BE2C (cell line): ENCODE data around the gene INPP4B.

Experiments
- DNase-seq: peaks from one replicate; pipeline ENCODE4 v3.0.0-alpha.2; 2020
- H3K27me3 ChIP-seq: fragments of 250-450 bp; sonication (Bioruptor Pico); 2 replicates; pipeline ENCODE4 v1.5.1; 2020; ENCODE audit warnings: mild to moderate bottlenecking
- H3K36me3 ChIP-seq: fragments of 250-450 bp; sonication (Bioruptor Pico); 2 replicates; pipeline ENCODE4 v1.5.1; 2020; ENCODE audit warnings: mild to moderate bottlenecking
- H3K4me1 ChIP-seq: fragments of 250-450 bp; sonication (Bioruptor Pico); 2 replicates; pipeline ENCODE4 v1.5.1; 2020
- H3K4me3 ChIP-seq: 2 replicates; pipeline ENCODE4 v1.5.1; 2011; ENCODE audit warnings: low read depth, low read length
- H3K9me3 ChIP-seq: fragments of 250-450 bp; sonication (Bioruptor Pico); 2 replicates; pipeline ENCODE4 v1.5.1; 2020
- CTCF ChIP-seq: IDR thresholded peaks from 2 replicates; pipeline ENCODE4 v1.5.1; 2012; ENCODE audit warnings: mild to moderate bottlenecking, low read depth, low read length

Gene INPP4B

GRCh38 chr4:142112451-142112850, 733.6 kb downstream of the INPP4B start:
- TF ChIP-seq CTCF, result no peak
- no peaks in the 10 kb centered on the region for H3K36me3 ChIP-seq
- no peaks in the 10 kb centered on the region for H3K4me1 ChIP-seq
- H3K9me3 ChIP-seq, result no peaks in the 10 kb centered on the region
- no peak for DNase-seq
- no peak overlapping the region for H3K4me3 ChIP-seq
- no peaks in the 10 kb centered on the region for H3K27me3 ChIP-seq

GRCh38 chr4:142110136-142110535, 736.0 kb downstream of the INPP4B start:
- no peaks in the 10 kb centered on the region for H3K4me1 ChIP-seq
- DNase-seq, result no peak
- no peaks in the 10 kb centered on the region for H3K27me3 ChIP-seq
- H3K4me3 ChIP-seq, result no peak overlapping the region
- H3K9me3 ChIP-seq, result no peaks in the 10 kb centered on the region
- no peaks in the 10 kb centered on the region for H3K36me3 ChIP-seq
- TF ChIP-seq CTCF, result no peak

- Histone ChIP-seq H3K4me3 (no peak overlapping the region), H3K27me3 (no peaks in the 10 kb centered on the region), H3K4me1 (no peaks in the 10 kb centered on the region), H3K36me3 (no peaks in the 10 kb centered on the region), H3K9me3 (no peaks in the 10 kb centered on the region)
- DNase-seq, result no peak
- TF ChIP-seq CTCF, result no peak
Measured at GRCh38 chr4:142104041-142104440, 742.1 kb downstream of the INPP4B start.

- H3K4me3 ChIP-seq, result no peak overlapping the region
- no peak for TF ChIP-seq CTCF
- no peaks in the 10 kb centered on the region for H3K4me1 ChIP-seq
- no peak for DNase-seq
- H3K9me3 ChIP-seq, result no peaks in the 10 kb centered on the region
- no peaks in the 10 kb centered on the region for H3K36me3 ChIP-seq
- H3K27me3 ChIP-seq, result no peaks in the 10 kb centered on the region
Measured at GRCh38 chr4:142101401-142101800, 744.7 kb downstream of the INPP4B start.

- H3K36me3 ChIP-seq, result no peaks in the 10 kb centered on the region
- no peak for TF ChIP-seq CTCF
- H3K27me3 ChIP-seq, result no peaks in the 10 kb centered on the region
- DNase-seq, result no peak
- no peaks in the 10 kb centered on the region for H3K9me3 ChIP-seq
- H3K4me3 ChIP-seq, result no peak overlapping the region
- H3K4me1 ChIP-seq, result no peaks in the 10 kb centered on the region
Measured at GRCh38 chr4:142100941-142101340, 745.2 kb downstream of the INPP4B start.

- Histone ChIP-seq H3K36me3 (no peaks in the 10 kb centered on the region), H3K4me3 (no peak overlapping the region), H3K27me3 (no peaks in the 10 kb centered on the region), H3K4me1 (no peaks in the 10 kb centered on the region), H3K9me3 (no peaks in the 10 kb centered on the region)
- no peak for DNase-seq
- TF ChIP-seq CTCF, result no peak
Measured at GRCh38 chr4:142098900-142099545, 747.1 kb downstream of the INPP4B start.
